ENCODE results near the gene AURKA.

Gene AURKA

DNA sequence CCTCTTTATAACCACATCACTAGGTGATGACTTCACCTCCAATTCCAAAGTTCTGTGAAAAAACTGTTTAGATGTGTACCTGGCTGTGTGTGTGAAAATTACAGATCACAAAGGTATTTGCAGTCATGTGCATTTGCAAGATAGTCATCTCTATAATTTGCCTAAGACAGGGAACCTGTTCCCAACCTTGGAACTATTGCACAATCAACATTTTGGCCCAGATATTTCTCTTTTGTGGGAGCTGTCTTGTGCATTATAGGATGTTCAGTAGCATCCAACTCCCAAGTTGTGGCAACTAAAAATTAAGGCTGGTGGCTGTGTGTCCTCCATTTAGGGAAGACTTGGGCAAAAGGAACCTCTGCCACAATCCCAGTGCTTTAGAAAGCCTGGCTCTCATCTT is 67.2 kb downstream of the AURKA start:
- TF ChIP-seq, protein P1, sequence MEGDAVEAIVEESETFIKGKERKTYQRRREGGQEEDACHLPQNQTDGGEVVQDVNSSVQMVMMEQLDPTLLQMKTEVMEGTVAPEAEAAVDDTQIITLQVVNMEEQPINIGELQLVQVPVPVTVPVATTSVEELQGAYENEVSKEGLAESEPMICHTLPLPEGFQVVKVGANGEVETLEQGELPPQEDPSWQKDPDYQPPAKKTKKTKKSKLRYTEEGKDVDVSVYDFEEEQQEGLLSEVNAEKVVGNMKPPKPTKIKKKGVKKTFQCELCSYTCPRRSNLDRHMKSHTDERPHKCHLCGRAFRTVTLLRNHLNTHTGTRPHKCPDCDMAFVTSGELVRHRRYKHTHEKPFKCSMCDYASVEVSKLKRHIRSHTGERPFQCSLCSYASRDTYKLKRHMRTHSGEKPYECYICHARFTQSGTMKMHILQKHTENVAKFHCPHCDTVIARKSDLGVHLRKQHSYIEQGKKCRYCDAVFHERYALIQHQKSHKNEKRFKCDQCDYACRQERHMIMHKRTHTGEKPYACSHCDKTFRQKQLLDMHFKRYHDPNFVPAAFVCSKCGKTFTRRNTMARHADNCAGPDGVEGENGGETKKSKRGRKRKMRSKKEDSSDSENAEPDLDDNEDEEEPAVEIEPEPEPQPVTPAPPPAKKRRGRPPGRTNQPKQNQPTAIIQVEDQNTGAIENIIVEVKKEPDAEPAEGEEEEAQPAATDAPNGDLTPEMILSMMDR (IDR thresholded peaks at IDR 0.05) = no peak

DNA sequence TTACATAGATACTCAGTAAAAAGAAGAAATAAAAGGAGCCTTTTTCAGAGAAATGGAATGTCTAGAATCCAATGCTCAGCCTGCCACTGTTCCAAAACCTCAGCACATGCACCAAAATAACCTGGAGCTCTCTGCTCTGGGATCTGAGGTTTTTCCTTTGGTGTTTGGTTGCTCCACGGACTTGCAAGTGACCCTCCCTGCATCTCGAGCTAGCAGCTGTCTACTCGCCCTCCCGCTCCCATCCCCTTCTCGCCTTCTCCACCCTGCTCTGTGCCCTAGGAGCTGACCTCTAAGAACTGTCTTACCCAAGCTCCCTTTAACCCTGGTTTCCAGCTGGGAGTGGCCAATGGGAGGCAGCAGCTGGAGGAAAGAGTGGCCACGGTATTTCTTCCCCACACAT is 68.4 kb downstream of the AURKA start:
- TF ChIP-seq, protein P1 (IDR thresholded peaks at IDR 0.05) = no peak

DNA sequence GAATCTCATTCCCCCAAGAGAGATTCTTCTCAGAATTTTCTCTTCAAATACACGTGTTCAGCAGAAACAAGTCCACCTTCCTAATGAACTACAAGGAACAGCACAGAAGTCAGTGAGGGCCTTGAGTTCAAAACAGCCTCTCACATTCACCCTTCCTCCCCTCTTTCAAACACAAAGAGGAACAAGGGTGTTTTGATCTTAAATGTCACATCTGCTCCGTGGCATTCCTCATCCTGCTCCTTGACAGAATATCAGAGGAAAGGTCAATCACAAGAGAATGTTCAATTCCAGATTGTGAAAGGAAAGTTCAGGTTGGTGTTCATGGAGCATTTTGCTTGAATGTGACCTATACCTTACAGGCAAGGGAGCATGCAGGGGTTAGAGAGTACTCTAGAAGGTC is 68.8 kb downstream of the AURKA start:
- TF ChIP-seq, protein P1 (IDR thresholded peaks at IDR 0.05) = no peak

DNA sequence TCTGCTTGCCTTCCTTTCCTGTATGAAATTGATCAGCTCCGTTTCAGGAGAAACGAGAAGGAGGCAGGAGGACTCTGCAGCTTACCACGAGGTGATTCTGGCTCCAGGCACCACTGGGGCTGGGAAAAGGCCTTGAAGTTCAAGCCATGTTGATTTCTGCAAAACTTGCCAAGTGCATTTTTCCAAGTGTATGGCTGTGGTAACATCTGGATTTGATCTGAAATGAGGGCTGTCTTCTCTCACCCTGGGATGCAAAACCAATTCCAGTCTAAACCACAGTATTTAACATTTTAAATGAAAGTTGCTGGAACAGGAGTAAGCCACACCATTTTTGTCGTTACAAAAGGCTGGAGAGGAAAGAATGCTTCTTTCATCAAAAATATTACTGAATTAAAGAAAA is 69.3 kb downstream of the AURKA start:
- TF ChIP-seq, protein P1 (IDR thresholded peaks at IDR 0.05) = no peak

All from LNCAP (cell line).